ENCODE results near the gene FABP1.

FABP1 gene

GRCh38 chr2:88115825-88116518 is 11.9 kb downstream of the FABP1 start:
- no peak for DNase-seq (ENCODE audit: low spot score)

GRCh38 chr2:88114889-88115288 is 13.0 kb downstream of the FABP1 start:
- DNase-seq (ENCODE audit: low spot score): no peak

GRCh38 chr2:88113069-88113468 is 14.8 kb downstream of the FABP1 start:
- DNase-seq (ENCODE audit: low spot score): no peak

- no peak for DNase-seq (ENCODE audit: low spot score)
These were observed 17.0 kb downstream of the FABP1 start for GRCh38 chr2:88110830-88111229.

- DNase-seq (ENCODE audit: low spot score): no peak
These were observed 19.1 kb downstream of the FABP1 start for GRCh38 chr2:88108796-88109195.

GRCh38 chr2:88100489-88100858 is 27.4 kb downstream of the FABP1 start:
- DNase-seq (ENCODE audit: low spot score): no peak

GRCh38 chr2:88099798-88100488 is 27.9 kb downstream of the FABP1 start:
- peak; percentile 83 for DNase-seq (ENCODE audit: low spot score)

- DNase-seq (ENCODE audit: low spot score): no peak
These were observed 29.3 kb downstream of the FABP1 start for GRCh38 chr2:88098558-88098900.

- no peak for DNase-seq (ENCODE audit: low spot score)
These were observed 29.8 kb downstream of the FABP1 start for GRCh38 chr2:88097891-88098557.

GRCh38 chr2:88097192-88097591 is 30.7 kb downstream of the FABP1 start:
- DNase-seq (ENCODE audit: low spot score): no peak

GRCh38 chr2:88096708-88097107 is 31.2 kb downstream of the FABP1 start:
- DNase-seq (ENCODE audit: low spot score): no peak

GRCh38 chr2:88095022-88095421 is 32.8 kb downstream of the FABP1 start:
- DNase-seq (ENCODE audit: low spot score): no peak

GRCh38 chr2:88092773-88093172 is 35.1 kb downstream of the FABP1 start:
- DNase-seq (ENCODE audit: low spot score): no peak

GRCh38 chr2:88091943-88092342 is 35.9 kb downstream of the FABP1 start:
- DNase-seq (ENCODE audit: low spot score): no peak

- DNase-seq (ENCODE audit: low spot score): no peak
These were observed 37.2 kb downstream of the FABP1 start for GRCh38 chr2:88090446-88091283.

GRCh38 chr2:88088999-88089398 is 38.9 kb downstream of the FABP1 start:
- no peak for DNase-seq (ENCODE audit: low spot score)

- DNase-seq (ENCODE audit: low spot score): no peak
These were observed 40.1 kb downstream of the FABP1 start for GRCh38 chr2:88087763-88088162.

GRCh38 chr2:88087073-88087472 is 40.8 kb downstream of the FABP1 start:
- DNase-seq (ENCODE audit: low spot score): no peak

GRCh38 chr2:88086401-88086800 is 41.5 kb downstream of the FABP1 start:
- DNase-seq (ENCODE audit: low spot score): no peak

GRCh38 chr2:88085602-88086001 is 42.3 kb downstream of the FABP1 start:
- no peak for DNase-seq (ENCODE audit: low spot score)

GRCh38 chr2:88085099-88085498 is 42.8 kb downstream of the FABP1 start:
- DNase-seq (ENCODE audit: low spot score): no peak

GRCh38 chr2:88082781-88083180 is 45.1 kb downstream of the FABP1 start:
- DNase-seq (ENCODE audit: low spot score): no peak
